ENCODE measurements around the gene GGTLC3.
"Not testable (repeated sequence)": the region's sequence is repeated elsewhere in the genome, so short reads cannot be mapped to it uniquely, and the experiment has no call there.

GGTLC3 gene

DNA sequence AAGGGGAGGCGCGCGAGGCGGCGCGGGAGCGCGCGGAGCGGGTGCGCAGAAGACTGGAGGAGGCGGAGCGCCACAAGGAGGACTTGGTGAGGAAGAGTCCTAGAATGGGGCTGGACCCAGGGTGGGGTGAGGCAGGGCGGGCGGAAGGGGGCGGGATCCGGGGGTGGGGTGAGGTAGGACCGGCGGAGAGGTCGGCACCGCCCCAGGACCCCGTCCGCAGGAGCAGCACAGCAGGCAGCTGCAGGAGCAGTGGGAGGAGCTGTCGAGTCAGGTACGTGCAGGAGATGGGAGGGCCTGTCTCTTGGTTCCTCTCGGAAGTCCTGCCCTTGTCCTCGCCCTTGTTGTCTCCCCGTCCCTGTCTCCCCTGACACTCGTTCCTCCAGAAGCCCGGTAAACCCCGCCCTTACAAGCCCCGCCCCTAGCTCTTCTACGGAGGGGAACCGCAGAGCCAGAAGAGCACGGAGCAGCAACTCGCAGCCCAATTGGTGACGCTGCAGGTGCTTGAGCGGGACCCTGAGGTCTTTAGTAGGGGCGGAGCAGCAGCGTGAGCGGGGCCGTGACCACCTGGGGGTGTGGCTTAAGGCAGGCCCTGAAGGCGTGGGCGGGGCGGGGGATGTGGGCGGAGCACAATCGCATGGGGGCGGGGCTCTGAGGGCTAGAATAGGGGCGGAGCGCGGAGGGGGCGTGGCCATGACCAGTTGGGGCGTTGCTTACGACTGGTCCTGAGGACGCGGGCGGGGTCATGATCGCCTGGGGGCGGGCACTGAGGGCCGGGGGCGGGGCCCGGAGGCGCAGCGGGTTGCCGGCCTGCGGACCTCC, 10.8 kb upstream of the GGTLC3 start:
- H3K4me3 Mint-ChIP-seq; H3K27ac Mint-ChIP-seq; H3K27me3 Mint-ChIP-seq (ENCODE audit: low read depth): not testable (repeated sequence)

GRCh38 chr22:18527752-18528596, 10.0 kb upstream of the GGTLC3 start, which contains the start of gene TMEM191B:
TSS of gene TMEM191B (plus strand) at chr22:18527802. CDS start at chr22:18527981, 179 bp downstream.
- not testable (repeated sequence) for H3K27ac Mint-ChIP-seq; H3K36me3 Mint-ChIP-seq (ENCODE audit: low read depth)

More for the DNA sequence above, 10.8 kb upstream of the GGTLC3 start:
- not testable (repeated sequence) for H3K9me3 Mint-ChIP-seq; H3K4me1 Mint-ChIP-seq (ENCODE audit: low read depth); H3K36me3 Mint-ChIP-seq (ENCODE audit: low read depth)

GRCh38 chr22:18523328-18523727, 5.4 kb upstream of the GGTLC3 start:
- not testable (repeated sequence) for H3K27ac Mint-ChIP-seq; H3K36me3 Mint-ChIP-seq (ENCODE audit: low read depth); H3K4me3 Mint-ChIP-seq; H3K27me3 Mint-ChIP-seq (ENCODE audit: low read depth); H3K9me3 Mint-ChIP-seq; H3K4me1 Mint-ChIP-seq (ENCODE audit: low read depth)

More at GRCh38 chr22:18527752-18528596, 10.0 kb upstream of the GGTLC3 start, which contains the start of gene TMEM191B:
- not testable (repeated sequence) for H3K27me3 Mint-ChIP-seq (ENCODE audit: low read depth); H3K9me3 Mint-ChIP-seq; H3K4me3 Mint-ChIP-seq; H3K4me1 Mint-ChIP-seq (ENCODE audit: low read depth)

GRCh38 chr22:18522762-18523161, 4.8 kb upstream of the GGTLC3 start:
- not testable (repeated sequence) for H3K27me3 Mint-ChIP-seq (ENCODE audit: low read depth); H3K27ac Mint-ChIP-seq; H3K4me1 Mint-ChIP-seq (ENCODE audit: low read depth); H3K4me3 Mint-ChIP-seq; H3K36me3 Mint-ChIP-seq (ENCODE audit: low read depth); H3K9me3 Mint-ChIP-seq

DNA sequence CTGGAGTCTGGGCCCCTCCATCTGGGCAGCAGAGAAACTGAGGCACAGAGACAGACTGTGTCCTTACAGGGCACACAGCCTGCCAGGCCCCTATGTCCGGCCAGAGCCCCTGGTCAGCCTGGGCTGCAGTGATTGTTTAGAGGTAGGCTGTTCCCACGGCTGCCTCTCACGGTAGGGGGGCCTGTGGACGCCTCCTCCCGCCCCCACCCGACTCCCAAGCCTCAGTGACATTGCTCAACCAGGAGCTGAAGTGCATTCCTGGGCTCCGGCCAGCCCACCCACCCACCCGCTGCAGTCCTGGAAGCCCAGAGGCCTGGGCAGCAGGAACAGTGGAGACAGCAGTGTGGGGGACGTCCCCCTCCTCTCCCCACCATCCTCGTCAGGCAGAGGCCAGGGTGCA, 4.5 kb downstream of the GGTLC3 start:
- H3K27ac Mint-ChIP-seq; H3K36me3 Mint-ChIP-seq (ENCODE audit: low read depth); H3K9me3 Mint-ChIP-seq; H3K27me3 Mint-ChIP-seq (ENCODE audit: low read depth); H3K4me1 Mint-ChIP-seq (ENCODE audit: low read depth); H3K4me3 Mint-ChIP-seq: not testable (repeated sequence)

DNA sequence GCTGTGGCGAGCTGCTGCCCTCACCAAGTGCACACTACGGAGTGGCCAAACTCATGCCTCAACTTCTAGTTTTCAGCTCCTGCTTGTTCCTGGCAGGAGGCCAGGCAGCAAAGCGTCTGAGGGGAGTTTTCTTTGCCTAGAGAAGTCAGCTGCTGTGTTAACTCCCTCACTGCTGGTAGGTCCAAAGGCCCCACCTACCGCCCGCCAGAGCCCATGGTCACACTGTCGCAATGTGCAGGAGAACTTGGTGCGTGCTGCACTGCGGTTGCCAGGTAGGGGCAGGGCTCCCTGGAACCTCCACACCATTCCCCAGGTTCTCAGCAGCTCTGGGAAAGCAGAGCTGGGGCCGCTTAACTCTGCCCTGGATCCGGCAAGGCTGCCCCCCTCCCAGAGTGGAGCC, 5.6 kb downstream of the GGTLC3 start:
- not testable (repeated sequence) for H3K4me3 Mint-ChIP-seq; H3K27ac Mint-ChIP-seq; H3K9me3 Mint-ChIP-seq; H3K36me3 Mint-ChIP-seq (ENCODE audit: low read depth); H3K4me1 Mint-ChIP-seq (ENCODE audit: low read depth); H3K27me3 Mint-ChIP-seq (ENCODE audit: low read depth)

GRCh38 chr22:18511327-18511726, 6.6 kb downstream of the GGTLC3 start:
- not testable (repeated sequence) for H3K27ac Mint-ChIP-seq; H3K36me3 Mint-ChIP-seq (ENCODE audit: low read depth); H3K4me3 Mint-ChIP-seq; H3K9me3 Mint-ChIP-seq; H3K27me3 Mint-ChIP-seq (ENCODE audit: low read depth); H3K4me1 Mint-ChIP-seq (ENCODE audit: low read depth)

DNA sequence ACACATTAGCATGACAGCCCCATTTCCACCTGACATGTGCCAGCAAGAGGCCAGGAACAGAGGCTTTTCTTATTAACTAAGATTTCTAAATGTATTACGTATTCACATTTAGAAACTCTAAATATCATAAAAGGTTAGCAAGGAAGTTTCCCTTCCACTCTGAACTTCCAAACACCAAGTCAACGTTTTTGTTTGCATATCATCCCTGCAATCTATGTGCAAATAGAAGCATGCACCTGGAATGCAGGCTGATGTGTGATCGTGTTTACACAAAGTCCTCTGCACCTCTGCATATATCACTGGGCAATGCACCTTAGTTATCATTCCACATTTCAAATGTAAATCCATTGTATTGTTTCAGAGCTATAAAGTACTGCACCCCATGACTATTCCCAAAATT, 21.7 kb downstream of the GGTLC3 start:
- not testable (repeated sequence) for H3K4me3 Mint-ChIP-seq; H3K27me3 Mint-ChIP-seq (ENCODE audit: low read depth); H3K4me1 Mint-ChIP-seq (ENCODE audit: low read depth); H3K27ac Mint-ChIP-seq; H3K9me3 Mint-ChIP-seq; H3K36me3 Mint-ChIP-seq (ENCODE audit: low read depth)
